ENCODE measurements around the gene YDJC. TPM values are rescaled to one million over a fixed set of nuclear protein-coding genes. Genes with fewer than 3 reads are reported as not detected.
"Not testable (repeated sequence)": the region's sequence is repeated elsewhere in the genome, so short reads cannot be mapped to it uniquely, and the experiment has no call there.

The YDJC gene
- total and polyA plus RNA-seq, 8 donors = 8.1 to 75.3 (median 38.1) TPM

- no peak overlapping the region for H3K4me3 ChIP-seq
- DNase-seq = no peak
- intact Hi-C loops (cut with DNase I; ENCODE audit: low total_unique reads) = no loop called here
- no peaks in the 10 kb centered on the region for H3K9me3 ChIP-seq
- H3K27me3 ChIP-seq = no peaks in the 10 kb centered on the region
- H3K27ac ChIP-seq = no peak overlapping the region
- peaks cover 0 to 7% (median 3%) of the 10 kb centered on the region in 4 donors for H3K36me3 ChIP-seq
- H3K4me1 ChIP-seq = peaks cover 21 to 30% (median 24%) of the 10 kb centered on the region in 4 donors
- TF ChIP-seq EP300 (IDR thresholded peaks at IDR 0.05) (no peak), POLR2AphosphoS5 (IDR thresholded peaks at IDR 0.05) (no peak), CTCF (IDR thresholded peaks at IDR 0.05) (no peak), POLR2A (IDR thresholded peaks at IDR 0.05) (no peak)
- 83 to 90% (median 87%) methylated on average over 4 of the region's 4 CpGs for WGBS, 5 donors
Measured at GRCh38 chr22:21639359-21639758, 9.5 kb upstream of the YDJC start.

- intact Hi-C loops (cut with DNase I; ENCODE audit: low total_unique reads); H3K27ac ChIP-seq; DNase-seq; H3K36me3 ChIP-seq; H3K9me3 ChIP-seq; H3K27me3 ChIP-seq; H3K4me3 ChIP-seq: not testable (repeated sequence)
- WGBS, 5 donors = 82 to 96% (median 87%) methylated on average over 2 of the region's 2 CpGs
- peaks cover 6 to 13% (median 11%) of the 10 kb centered on the region in 4 donors for H3K4me1 ChIP-seq
Measured at GRCh38 chr22:21637450-21637849, 7.6 kb upstream of the YDJC start.

GRCh38 chr22:21636629-21637218 lies 6.9 kb upstream of the YDJC start:
- no peak for TF ChIP-seq POLR2AphosphoS5 (IDR thresholded peaks at IDR 0.05)
- TF ChIP-seq CTCF (IDR thresholded peaks at IDR 0.05) = no peak
- no peak for TF ChIP-seq EP300 (IDR thresholded peaks at IDR 0.05)
- no peak for TF ChIP-seq POLR2A (IDR thresholded peaks at IDR 0.05)
- Histone ChIP-seq H3K27me3 (no peaks in the 10 kb centered on the region), H3K4me3 (no peak overlapping the region), H3K36me3 (no peaks in the 10 kb centered on the region), H3K9me3 (no peaks in the 10 kb centered on the region), H3K27ac (no peak overlapping the region), H3K4me1 (peaks cover 6 to 10% (median 8%) of the 10 kb centered on the region in 4 donors)
- DNase-seq = no peak
- intact Hi-C loops (cut with DNase I; ENCODE audit: low total_unique reads) = no loop called here
- WGBS, 5 donors = 88 to 95% (median 93%) methylated on average over 13 to 17 of the region's 17 CpGs

- Histone ChIP-seq H3K27me3 (no peaks in the 10 kb centered on the region), H3K4me3 (no peak overlapping the region), H3K4me1 (peaks cover 0 to 2% (median under 1%) of the 10 kb centered on the region in 4 donors), H3K27ac (no peak overlapping the region), H3K36me3 (no peaks in the 10 kb centered on the region), H3K9me3 (no peaks in the 10 kb centered on the region)
- WGBS, 5 donors = 82 to 86% (median 85%) methylated on average over 13 to 15 of the region's 15 CpGs
- intact Hi-C loops (cut with DNase I; ENCODE audit: low total_unique reads) = no loop called here
- no peak for DNase-seq
- no peak for TF ChIP-seq POLR2A (IDR thresholded peaks at IDR 0.05)
- no peak for TF ChIP-seq CTCF (IDR thresholded peaks at IDR 0.05)
- TF ChIP-seq EP300 (IDR thresholded peaks at IDR 0.05) = no peak
- TF ChIP-seq POLR2AphosphoS5 (IDR thresholded peaks at IDR 0.05) = no peak
Measured at GRCh38 chr22:21635771-21636510, 6.1 kb upstream of the YDJC start.

- 82 to 88% (median 85%) methylated on average over 8 to 19 of the region's 19 CpGs for WGBS, 5 donors
- Histone ChIP-seq H3K27ac (no peak overlapping the region), H3K4me1 (peaks cover 5 to 7% (median 6%) of the 10 kb centered on the region in 4 donors), H3K4me3 (no peak overlapping the region), H3K36me3 (no peaks in the 10 kb centered on the region), H3K9me3 (no peaks in the 10 kb centered on the region), H3K27me3 (no peaks in the 10 kb centered on the region)
- TF ChIP-seq EP300 (IDR thresholded peaks at IDR 0.05) (no peak), POLR2A (IDR thresholded peaks at IDR 0.05) (no peak), CTCF (IDR thresholded peaks at IDR 0.05) (no peak), POLR2AphosphoS5 (IDR thresholded peaks at IDR 0.05) (no peak)
- DNase-seq = no peak
- intact Hi-C loops (cut with DNase I; ENCODE audit: low total_unique reads) = no loop called here
Measured at GRCh38 chr22:21634844-21635243, 5.0 kb upstream of the YDJC start.
